GM23248 (cell line): ENCODE data around the gene C9orf72.

Experiments
- EZH2 ChIP-seq: fragments of 200-600 bp; sonication (generic); IDR thresholded peaks from 2 replicates; pipeline ENCODE4 v1.6.1; 2018; ENCODE audit warnings: antibody characterized with exemption, mild to moderate bottlenecking; ENCODE audit not compliant: insufficient read depth, poor library complexity, severe bottlenecking
- EZH2phosphoT487 ChIP-seq: fragments of 200-600 bp; sonication (generic); IDR thresholded peaks from 2 replicates; pipeline ENCODE4 v1.6.1; 2018; ENCODE audit warnings: antibody characterized with exemption, moderate library complexity, mild to moderate bottlenecking, low read depth; ENCODE audit not compliant: insufficient read depth

- TF ChIP-seq EZH2 (no peak), EZH2phosphoT487 (no peak)
Measured at GRCh38 chr9:27533311-27533710, 40.0 kb downstream of the C9orf72 start.
